Amniotic stem cell (primary cell): Measurements from ENCODE around the gene EXPH5.
"Not testable (repeated sequence)": the region's sequence is repeated elsewhere in the genome, so short reads cannot be mapped to it uniquely, and the experiment has no call there.

Source experiments
- DNase-seq: peaks from one replicate; lab custom pipeline; 2025; lab: John Stamatoyannopoulos, UW

Gene EXPH5

GRCh38 chr11:108593214-108593922 is at the start of gene EXPH5:
Gene EXPH5 (minus strand): TSS chr11:108593768. CDS start chr11:108593536, 232 bp downstream.
- DNase-seq = peak; percentile 10

- DNase-seq = not testable (repeated sequence)
Measured at GRCh38 chr11:108641752-108642151, 48.2 kb upstream of the EXPH5 start.

- DNase-seq = no peak
Measured at GRCh38 chr11:108639146-108639545, 45.6 kb upstream of the EXPH5 start.

- no peak for DNase-seq
Measured at GRCh38 chr11:108636222-108636621, 42.7 kb upstream of the EXPH5 start.

GRCh38 chr11:108635106-108635505 is 41.5 kb upstream of the EXPH5 start:
- no peak for DNase-seq

- no peak for DNase-seq
Measured at GRCh38 chr11:108632041-108632704, 38.6 kb upstream of the EXPH5 start.

- no peak for DNase-seq
Measured at GRCh38 chr11:108629274-108629673, 35.7 kb upstream of the EXPH5 start.

- DNase-seq = no peak
Measured at GRCh38 chr11:108628812-108629211, 35.2 kb upstream of the EXPH5 start.

GRCh38 chr11:108628326-108628725 is 34.8 kb upstream of the EXPH5 start:
- no peak for DNase-seq

- DNase-seq = no peak
Measured at GRCh38 chr11:108624196-108624925, 30.8 kb upstream of the EXPH5 start.

- DNase-seq = no peak
Measured at GRCh38 chr11:108622341-108622740, 28.8 kb upstream of the EXPH5 start.

- no peak for DNase-seq
Measured at GRCh38 chr11:108620958-108621772, 27.6 kb upstream of the EXPH5 start.

GRCh38 chr11:108618529-108618928 is 25.0 kb upstream of the EXPH5 start:
- DNase-seq = no peak

GRCh38 chr11:108617055-108617454 is 23.5 kb upstream of the EXPH5 start:
- no peak for DNase-seq

GRCh38 chr11:108616549-108616948 is 23.0 kb upstream of the EXPH5 start:
- peak; percentile 10 for DNase-seq

- no peak for DNase-seq
Measured at GRCh38 chr11:108614086-108614485, 20.5 kb upstream of the EXPH5 start.

- DNase-seq = no peak
Measured at GRCh38 chr11:108609682-108610081, 16.1 kb upstream of the EXPH5 start.

- DNase-seq = no peak
Measured at GRCh38 chr11:108608548-108608947, 15.0 kb upstream of the EXPH5 start.

GRCh38 chr11:108606495-108607160 is 13.1 kb upstream of the EXPH5 start:
- no peak for DNase-seq

GRCh38 chr11:108606070-108606469 is 12.5 kb upstream of the EXPH5 start:
- no peak for DNase-seq

GRCh38 chr11:108602818-108603217 is 9.2 kb upstream of the EXPH5 start:
- DNase-seq = not testable (repeated sequence)

- DNase-seq = no peak
Measured at GRCh38 chr11:108601150-108601549, 7.6 kb upstream of the EXPH5 start.
